HL-60 (cell line): ENCODE measurements around the gene TENM3.

Source experiments
- DNase-seq, 2 experiments: peaks; one replicate each; pipeline ENCODE4 v3.0.0-alpha.2; 2010 to 2020; ENCODE audit warnings: low read depth in 1 of 2, low spot score in 1 of 2
- H3K27ac ChIP-seq: fragments of 250-450 bp; sonication (Bioruptor Pico); replicated peaks from 2 replicates; pipeline ENCODE4 v1.5.1; 2020; ENCODE audit warnings: mild to moderate bottlenecking, moderate library complexity
- H3K27me3 ChIP-seq: fragments of 250-450 bp; sonication (Bioruptor Pico); 2 replicates; pipeline ENCODE4 v1.5.1; 2021; ENCODE audit warnings: mild to moderate bottlenecking, moderate library complexity; ENCODE audit not compliant: insufficient read depth, poor library complexity, severe bottlenecking
- H3K4me3 ChIP-seq: replicated peaks from 2 replicates; pipeline ENCODE4 v1.5.1; 2011; ENCODE audit warnings: mild to moderate bottlenecking, control low read depth, low read length; ENCODE audit not compliant: insufficient read depth
- CTCF ChIP-seq: IDR thresholded peaks from one replicate; pipeline ENCODE4 v1.5.1; 2011; ENCODE audit warnings: low read length, control low read depth, inconsistent platforms; ENCODE audit not compliant: insufficient read depth
- GABPA ChIP-seq: IDR thresholded peaks from 2 replicates; pipeline ENCODE4 v1.6.1; 2012; ENCODE audit warnings: low read depth
- POLR2AphosphoS5 ChIP-seq: IDR thresholded peaks from 2 replicates; pipeline ENCODE4 v1.6.1; 2012; ENCODE audit warnings: low read depth
- REST ChIP-seq: IDR thresholded peaks from 2 replicates; pipeline ENCODE4 v1.6.1; 2012; ENCODE audit warnings: low read depth; ENCODE audit not compliant: insufficient replicate concordance
- SPI1 ChIP-seq: IDR thresholded peaks from 2 replicates; pipeline ENCODE4 v1.6.1; 2012; ENCODE audit warnings: low read depth, mild to moderate bottlenecking, borderline replicate concordance

TENM3 gene

GRCh38 chr4:182745237-182745636 lies 502.0 kb downstream of the TENM3 start:
- Histone ChIP-seq H3K27ac (no peak overlapping the region), H3K4me3 (no peak overlapping the region), H3K27me3 (no peaks in the 10 kb centered on the region)
- DNase-seq, result no peak
- TF ChIP-seq CTCF (no peak), GABPA (no peak)

- no peak for TF ChIP-seq POLR2AphosphoS5
- TF ChIP-seq SPI1, result no peak
- TF ChIP-seq REST, result no peak
- TF ChIP-seq CTCF, result no peak
- TF ChIP-seq GABPA, result no peak
- no peak overlapping the region for H3K4me3 ChIP-seq
- DNase-seq, result no peak
- H3K27me3 ChIP-seq, result no peaks in the 10 kb centered on the region
- no peak overlapping the region for H3K27ac ChIP-seq
Measured at GRCh38 chr4:182746876-182747275, 503.7 kb downstream of the TENM3 start.

- H3K27ac ChIP-seq, result no peak overlapping the region
- no peak overlapping the region for H3K4me3 ChIP-seq
- no peak for TF ChIP-seq GABPA
- TF ChIP-seq SPI1, result no peak
- TF ChIP-seq POLR2AphosphoS5, result no peak
- TF ChIP-seq REST, result no peak
- TF ChIP-seq CTCF, result no peak
- DNase-seq, result no peak
- no peaks in the 10 kb centered on the region for H3K27me3 ChIP-seq
Measured at GRCh38 chr4:182748283-182748682, 505.1 kb downstream of the TENM3 start.

- Histone ChIP-seq H3K4me3 (no peak overlapping the region), H3K27me3 (no peaks in the 10 kb centered on the region), H3K27ac (no peak overlapping the region)
- no peak for DNase-seq
- no peak for TF ChIP-seq REST
- TF ChIP-seq CTCF, result no peak
- TF ChIP-seq POLR2AphosphoS5, result no peak
- no peak for TF ChIP-seq GABPA
- no peak for TF ChIP-seq SPI1
Measured at GRCh38 chr4:182748949-182749348, 505.7 kb downstream of the TENM3 start.
